ENCODE data around the gene CPAMD8.

CPAMD8 gene

GRCh38 chr19:16869331-16869972, 157.2 kb downstream of the CPAMD8 start:
- no peak for DNase-seq

- no peak for DNase-seq
Measured at GRCh38 chr19:16868423-16869130, 158.0 kb downstream of the CPAMD8 start.

GRCh38 chr19:16867211-16867610, 159.4 kb downstream of the CPAMD8 start:
- no peak for DNase-seq

- no peak for DNase-seq
Measured at GRCh38 chr19:16862826-16863415, 163.7 kb downstream of the CPAMD8 start.

- DNase-seq, result no peak
Measured at GRCh38 chr19:16861834-16862233, 164.8 kb downstream of the CPAMD8 start.

GRCh38 chr19:16861011-16861410, 165.6 kb downstream of the CPAMD8 start:
- DNase-seq, result no peak

- DNase-seq, result no peak
Measured at GRCh38 chr19:16860118-16860517, 166.5 kb downstream of the CPAMD8 start.

- no peak for DNase-seq
Measured at GRCh38 chr19:16859626-16860025, 167.0 kb downstream of the CPAMD8 start.

GRCh38 chr19:16856091-16856490, 170.5 kb downstream of the CPAMD8 start:
- DNase-seq, result no peak

GRCh38 chr19:16853066-16853465, 173.5 kb downstream of the CPAMD8 start:
- DNase-seq, result no peak

- no peak for DNase-seq
Measured at GRCh38 chr19:16851031-16851712, 175.4 kb downstream of the CPAMD8 start.

- no peak for DNase-seq
Measured at GRCh38 chr19:16850133-16850532, 176.5 kb downstream of the CPAMD8 start.

- DNase-seq, result no peak
Measured at GRCh38 chr19:16849168-16849567, 177.4 kb downstream of the CPAMD8 start.

- no peak for DNase-seq
Measured at GRCh38 chr19:16847430-16847829, 179.2 kb downstream of the CPAMD8 start.

GRCh38 chr19:16846901-16847300, 179.7 kb downstream of the CPAMD8 start:
- no peak for DNase-seq
